ENCODE data around the gene PTPRH.

The PTPRH gene

GRCh38 chr19:55238030-55238429, 28.7 kb upstream of the PTPRH start:
- Mint-ChIP-seq H3K4me3 (no peak overlapping the region), H3K36me3 (ENCODE audit: low read depth) (peaks cover 51% of the 10 kb centered on the region), H3K27me3 (ENCODE audit: low read depth) (no peaks in the 10 kb centered on the region), H3K4me1 (ENCODE audit: low read depth) (peaks cover 2% of the 10 kb centered on the region), H3K27ac (no peak overlapping the region), H3K9me3 (no peaks in the 10 kb centered on the region)

GRCh38 chr19:55232986-55233385, 23.7 kb upstream of the PTPRH start:
- Mint-ChIP-seq H3K36me3 (ENCODE audit: low read depth) (peaks cover 44% of the 10 kb centered on the region), H3K27ac (no peak overlapping the region), H3K27me3 (ENCODE audit: low read depth) (no peaks in the 10 kb centered on the region), H3K9me3 (no peaks in the 10 kb centered on the region), H3K4me1 (ENCODE audit: low read depth) (no peaks in the 10 kb centered on the region), H3K4me3 (no peak overlapping the region)

DNA sequence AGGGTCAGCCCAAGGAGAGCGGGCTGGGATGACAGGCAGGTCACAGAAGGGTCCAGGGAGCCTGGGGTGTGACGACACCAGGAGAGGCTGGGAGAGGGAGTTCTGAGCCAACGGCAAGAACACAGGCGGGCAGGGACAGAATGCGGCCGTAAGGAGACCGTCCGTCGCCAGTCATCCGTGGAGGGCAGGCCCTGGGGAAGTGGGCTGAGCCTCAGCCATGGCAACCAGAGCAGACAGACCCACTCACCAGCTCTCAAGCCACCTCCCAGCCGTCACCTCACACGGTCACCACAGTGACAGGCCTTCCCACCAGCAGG, 22.9 kb upstream of the PTPRH start:
- Mint-ChIP-seq H3K4me1 (ENCODE audit: low read depth) (no peaks in the 10 kb centered on the region), H3K27me3 (ENCODE audit: low read depth) (no peaks in the 10 kb centered on the region), H3K36me3 (ENCODE audit: low read depth) (peaks cover 39% of the 10 kb centered on the region), H3K27ac (no peak overlapping the region), H3K9me3 (no peaks in the 10 kb centered on the region), H3K4me3 (no peak overlapping the region)

DNA sequence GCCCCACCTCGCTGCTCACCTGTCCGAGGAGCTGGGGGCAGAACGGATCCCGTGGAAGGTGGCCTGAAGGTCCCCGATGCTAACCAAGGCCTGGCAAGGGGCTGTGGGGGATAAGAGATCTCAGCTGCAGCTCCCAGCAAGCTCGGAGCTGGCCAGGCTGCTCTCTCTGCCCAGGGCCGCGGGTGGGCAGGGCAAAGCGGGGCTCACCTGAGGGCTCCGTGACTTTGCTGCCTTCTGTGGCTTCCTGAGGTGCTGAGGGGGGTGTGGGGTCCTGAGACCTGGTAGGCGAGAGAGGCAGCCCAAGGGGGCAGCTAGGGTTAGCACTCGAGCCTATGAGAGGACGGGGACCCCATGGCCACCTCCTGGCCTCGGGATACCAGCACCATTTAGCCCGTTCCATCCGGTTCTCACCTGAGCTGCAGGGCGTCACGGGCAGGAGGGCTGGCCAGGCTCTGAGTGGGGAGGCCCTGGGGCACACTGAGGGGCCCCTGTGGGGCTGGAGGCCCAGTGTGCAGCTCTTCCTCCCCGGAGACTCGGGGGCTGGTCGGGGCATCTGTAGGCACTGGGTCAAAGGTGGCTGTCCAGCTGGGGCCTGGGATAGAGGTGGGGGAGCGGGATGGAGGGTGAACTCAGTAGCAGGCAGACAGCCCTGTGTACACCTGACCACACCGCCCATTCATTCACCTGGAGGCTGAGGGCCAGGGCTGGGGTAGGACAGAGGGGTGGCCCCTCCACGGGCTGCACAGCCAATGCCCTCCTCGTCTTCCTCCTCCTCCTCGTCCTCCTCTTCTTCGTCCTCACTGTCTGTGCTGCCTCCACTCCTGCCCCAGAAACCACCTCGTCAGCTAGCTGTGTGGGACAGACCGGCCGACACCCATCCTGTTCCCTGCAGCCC, 22.3 kb upstream of the PTPRH start:
- Mint-ChIP-seq H3K36me3 (ENCODE audit: low read depth) (peaks cover 33% of the 10 kb centered on the region), H3K9me3 (no peaks in the 10 kb centered on the region), H3K4me3 (no peak overlapping the region), H3K27me3 (ENCODE audit: low read depth) (no peaks in the 10 kb centered on the region), H3K4me1 (ENCODE audit: low read depth) (no peaks in the 10 kb centered on the region), H3K27ac (no peak overlapping the region)

DNA sequence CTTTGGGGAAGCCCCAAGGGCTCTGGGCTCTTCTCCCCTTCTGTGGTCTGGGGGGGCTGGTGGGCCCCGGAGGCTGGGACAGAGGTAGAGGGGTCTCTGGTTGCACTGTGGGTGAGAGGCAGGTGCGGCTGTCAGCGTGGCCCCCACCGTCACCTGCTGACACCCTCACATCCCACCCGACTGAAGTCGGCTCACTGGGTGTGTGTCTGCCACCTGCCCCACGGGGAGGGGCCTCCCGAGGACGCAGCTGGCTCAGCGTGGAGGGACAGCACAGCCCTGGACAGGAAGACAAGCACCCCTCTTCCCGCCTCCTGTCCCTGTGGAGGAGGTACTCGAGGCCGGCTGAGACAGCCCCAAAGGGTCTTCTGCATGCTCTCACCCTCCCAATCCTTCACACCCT, 21.5 kb upstream of the PTPRH start:
- Mint-ChIP-seq H3K9me3 (no peaks in the 10 kb centered on the region), H3K36me3 (ENCODE audit: low read depth) (peaks cover 31% of the 10 kb centered on the region), H3K27me3 (ENCODE audit: low read depth) (no peaks in the 10 kb centered on the region), H3K4me3 (no peak overlapping the region), H3K4me1 (ENCODE audit: low read depth) (no peaks in the 10 kb centered on the region), H3K27ac (no peak overlapping the region)

GRCh38 chr19:55230329-55230728, 21.0 kb upstream of the PTPRH start:
- Mint-ChIP-seq H3K36me3 (ENCODE audit: low read depth) (peaks cover 36% of the 10 kb centered on the region), H3K4me1 (ENCODE audit: low read depth) (no peaks in the 10 kb centered on the region), H3K9me3 (no peaks in the 10 kb centered on the region), H3K27me3 (ENCODE audit: low read depth) (no peaks in the 10 kb centered on the region), H3K4me3 (no peak overlapping the region), H3K27ac (peak overlapping the region; percentile 49)

DNA sequence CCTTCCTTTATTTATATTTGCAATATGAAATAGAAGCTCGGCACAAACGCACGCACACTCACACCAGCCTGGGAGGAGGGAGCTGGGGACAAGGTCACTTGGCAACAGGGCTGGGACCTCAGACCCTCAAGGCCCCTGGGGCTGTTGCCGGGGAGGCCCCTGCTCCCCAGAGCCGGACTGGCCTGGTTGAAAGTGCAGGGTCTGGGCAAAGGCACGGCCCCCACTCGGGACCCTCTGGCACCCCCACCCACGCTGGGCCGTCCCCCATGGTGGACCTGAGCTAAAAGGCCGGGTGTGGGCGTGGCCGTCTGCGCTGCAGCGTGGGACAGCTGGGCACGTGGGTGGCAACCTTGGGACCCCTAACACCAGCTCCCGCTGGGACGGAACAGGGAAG, 20.5 kb upstream of the PTPRH start:
- H3K4me1 Mint-ChIP-seq (ENCODE audit: low read depth) = no peaks in the 10 kb centered on the region
- H3K36me3 Mint-ChIP-seq (ENCODE audit: low read depth) = peaks cover 34% of the 10 kb centered on the region
- no peaks in the 10 kb centered on the region for H3K9me3 Mint-ChIP-seq
- H3K27me3 Mint-ChIP-seq (ENCODE audit: low read depth) = no peaks in the 10 kb centered on the region
- H3K4me3 Mint-ChIP-seq = no peak overlapping the region
- H3K27ac Mint-ChIP-seq = no peak overlapping the region

GRCh38 chr19:55229145-55229788, 20.0 kb upstream of the PTPRH start:
- Mint-ChIP-seq H3K9me3 (no peaks in the 10 kb centered on the region), H3K27me3 (ENCODE audit: low read depth) (no peaks in the 10 kb centered on the region), H3K27ac (no peak overlapping the region), H3K4me3 (no peak overlapping the region), H3K4me1 (ENCODE audit: low read depth) (no peaks in the 10 kb centered on the region), H3K36me3 (ENCODE audit: low read depth) (peaks cover 30% of the 10 kb centered on the region)

GRCh38 chr19:55228403-55229031, 19.2 kb upstream of the PTPRH start, which contains the start of gene TMEM86B:
TSS of gene TMEM86B (minus strand) at chr19:55228763. CDS start at chr19:55228741, 22 bp downstream.
- Mint-ChIP-seq H3K4me3 (no peak within 1 kb of the TSS), H3K4me1 (ENCODE audit: low read depth) (no peaks in the 10 kb centered on the region), H3K36me3 (ENCODE audit: low read depth) (peaks cover 27% of the 10 kb centered on the region), H3K27me3 (ENCODE audit: low read depth) (no peaks in the 10 kb centered on the region), H3K27ac (no peak within 1 kb of the TSS), H3K9me3 (no peaks in the 10 kb centered on the region)

GRCh38 chr19:55228015-55228391, 18.7 kb upstream of the PTPRH start:
- Mint-ChIP-seq H3K4me3 (no peak overlapping the region), H3K36me3 (ENCODE audit: low read depth) (peaks cover 22% of the 10 kb centered on the region), H3K9me3 (no peaks in the 10 kb centered on the region), H3K4me1 (ENCODE audit: low read depth) (no peaks in the 10 kb centered on the region), H3K27ac (no peak overlapping the region), H3K27me3 (ENCODE audit: low read depth) (no peaks in the 10 kb centered on the region)

DNA sequence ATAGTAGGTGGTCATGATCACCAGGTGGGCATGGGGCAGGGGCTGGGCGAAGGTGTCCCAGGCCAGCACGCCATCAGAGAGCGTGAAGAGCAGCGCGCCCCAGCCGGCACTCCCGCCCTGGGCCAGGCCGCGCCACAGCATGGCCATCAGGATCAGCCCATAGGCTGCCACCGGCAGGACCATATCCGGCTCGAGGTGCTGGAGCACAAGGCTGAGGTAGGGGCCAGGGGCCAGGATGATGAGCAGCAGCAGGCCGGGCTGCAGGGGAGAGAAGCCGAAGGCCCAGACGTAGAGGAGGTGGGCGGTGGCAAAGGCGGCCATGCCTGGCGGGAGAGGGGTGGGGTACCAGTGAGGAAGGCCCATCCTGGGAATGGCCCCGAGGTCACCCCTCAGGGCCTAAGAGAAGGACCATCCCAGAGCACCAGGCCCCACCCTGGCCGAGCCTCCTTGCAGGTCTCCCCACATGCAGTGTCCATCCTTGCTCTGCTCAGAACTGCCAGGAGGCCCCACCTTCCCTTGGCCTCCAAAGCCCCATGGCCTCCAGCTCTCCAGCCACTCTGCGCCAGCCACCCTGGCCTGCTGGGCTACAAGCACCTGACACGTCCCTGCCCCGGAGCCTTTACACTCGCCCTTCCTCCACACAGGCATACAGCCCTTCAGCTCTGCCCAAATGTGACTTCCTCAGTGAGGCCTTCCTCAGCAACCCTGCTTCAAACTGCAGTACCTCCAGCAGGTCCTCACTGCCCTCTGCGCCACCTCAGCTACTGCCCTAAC, 18.1 kb upstream of the PTPRH start:
- H3K4me3 Mint-ChIP-seq = no peak overlapping the region

GRCh38 chr19:55226788-55227187, 17.5 kb upstream of the PTPRH start:
- Mint-ChIP-seq H3K27ac (no peak overlapping the region), H3K27me3 (ENCODE audit: low read depth) (no peaks in the 10 kb centered on the region), H3K36me3 (ENCODE audit: low read depth) (peaks cover 15% of the 10 kb centered on the region), H3K9me3 (no peaks in the 10 kb centered on the region), H3K4me1 (ENCODE audit: low read depth) (no peaks in the 10 kb centered on the region), H3K4me3 (no peak overlapping the region)

More for the DNA sequence above, 18.1 kb upstream of the PTPRH start:
- H3K4me1 Mint-ChIP-seq (ENCODE audit: low read depth) = no peaks in the 10 kb centered on the region
- no peaks in the 10 kb centered on the region for H3K27me3 Mint-ChIP-seq (ENCODE audit: low read depth)
- peaks cover 18% of the 10 kb centered on the region for H3K36me3 Mint-ChIP-seq (ENCODE audit: low read depth)
- H3K9me3 Mint-ChIP-seq = no peaks in the 10 kb centered on the region
- no peak overlapping the region for H3K27ac Mint-ChIP-seq

DNA sequence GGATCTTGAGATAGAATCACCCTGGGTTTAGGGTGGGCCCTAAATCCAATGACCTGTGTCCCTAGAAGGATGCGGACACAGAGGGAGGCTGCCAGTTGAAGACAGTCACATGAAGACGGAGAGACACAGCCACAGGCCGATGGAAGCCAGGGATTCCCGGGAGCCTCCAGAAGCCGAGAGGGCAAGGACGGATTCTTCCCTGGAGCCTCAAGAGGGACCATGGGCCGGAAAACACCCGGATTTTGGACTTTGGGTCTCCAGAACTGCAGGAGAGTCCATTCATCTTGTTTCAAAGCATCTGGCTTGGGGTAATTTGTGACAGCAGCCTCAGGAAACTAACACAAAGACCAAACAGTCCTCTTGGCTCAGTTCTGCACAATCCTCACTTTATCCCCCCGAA, 17.0 kb upstream of the PTPRH start:
- Mint-ChIP-seq H3K4me3 (no peak overlapping the region), H3K27ac (no peak overlapping the region), H3K27me3 (ENCODE audit: low read depth) (no peaks in the 10 kb centered on the region), H3K36me3 (ENCODE audit: low read depth) (peaks cover 19% of the 10 kb centered on the region), H3K9me3 (no peaks in the 10 kb centered on the region), H3K4me1 (ENCODE audit: low read depth) (no peaks in the 10 kb centered on the region)

DNA sequence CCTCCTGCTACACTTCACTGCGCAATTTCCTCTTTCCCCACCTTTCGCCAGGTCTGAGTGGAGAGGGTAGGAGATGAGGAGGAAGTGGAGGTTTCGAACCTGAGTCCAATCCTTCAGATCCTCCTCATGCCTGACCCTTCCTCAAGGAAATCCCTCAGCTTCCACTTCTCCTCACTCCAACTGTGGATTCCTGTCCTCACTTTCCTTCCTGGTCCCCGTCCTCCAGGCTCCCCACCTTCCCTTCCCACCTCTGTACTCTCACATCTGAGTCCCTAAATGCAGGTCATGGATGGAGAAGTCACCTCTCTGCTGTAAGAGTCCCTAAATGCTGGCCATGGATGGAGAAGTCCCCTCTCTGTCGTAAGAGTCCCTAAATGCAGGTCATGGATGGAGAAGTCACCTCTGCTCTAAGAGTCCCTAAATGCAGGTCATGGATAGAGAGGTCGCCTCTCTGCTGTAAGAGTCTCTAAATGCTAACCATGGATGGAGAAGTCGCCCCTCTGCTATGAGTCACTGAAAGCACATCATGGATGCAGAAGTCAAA, 16.2 kb upstream of the PTPRH start:
- H3K36me3 Mint-ChIP-seq (ENCODE audit: low read depth) = peaks cover 24% of the 10 kb centered on the region
- H3K9me3 Mint-ChIP-seq = no peaks in the 10 kb centered on the region
- no peaks in the 10 kb centered on the region for H3K4me1 Mint-ChIP-seq (ENCODE audit: low read depth)
- H3K27me3 Mint-ChIP-seq (ENCODE audit: low read depth) = no peaks in the 10 kb centered on the region
- H3K4me3 Mint-ChIP-seq = no peak overlapping the region
- H3K27ac Mint-ChIP-seq = peak overlapping the region; percentile 80
